GM10847 (cell line): ENCODE measurements around the gene HDAC4.

Experiments
- POLR2A ChIP-seq: IDR thresholded peaks from 2 replicates; pipeline ENCODE4 v1.6.1; 2011; ENCODE audit not compliant: insufficient read length; ENCODE audit errors: extremely low read depth

Gene HDAC4

DNA sequence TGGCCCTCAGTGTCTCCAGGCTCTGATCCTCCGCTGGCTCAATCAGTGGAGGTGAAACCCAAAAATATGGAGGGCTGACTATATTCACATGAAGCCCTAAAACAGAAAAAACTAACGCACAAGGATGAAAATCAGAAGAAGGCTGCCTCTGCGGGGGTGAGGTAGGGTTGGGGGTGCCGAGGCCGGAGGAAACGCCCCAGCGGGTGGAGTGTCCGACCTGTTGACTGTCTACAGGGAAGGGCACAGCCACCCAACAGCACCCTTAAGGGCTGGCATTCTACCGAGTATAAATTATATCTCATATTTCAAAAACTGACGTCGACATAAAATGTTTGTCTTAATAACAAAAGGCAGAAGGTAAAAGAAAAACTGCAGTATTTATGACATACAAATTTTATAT, 223.5 kb downstream of the HDAC4 start:
- TF ChIP-seq POLR2A = no peak

DNA sequence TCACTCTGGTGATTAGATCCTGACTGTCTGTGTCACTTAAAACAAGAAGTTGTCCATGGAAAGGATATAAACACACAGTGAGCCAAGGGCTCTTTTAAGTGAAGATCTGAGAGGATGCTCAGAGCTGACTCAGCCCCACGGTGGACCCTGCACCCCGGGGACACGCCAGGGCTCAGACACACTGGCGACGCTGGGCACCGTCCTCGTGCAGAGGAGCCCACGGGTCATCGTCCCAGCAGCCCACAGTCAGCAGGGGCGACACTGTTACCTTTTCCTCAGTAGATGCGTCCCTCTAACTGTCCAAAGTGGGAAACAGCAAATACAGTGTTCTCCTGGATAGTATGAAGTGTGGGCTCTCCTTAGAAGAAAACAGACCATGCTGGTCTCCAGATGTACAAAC, 225.6 kb downstream of the HDAC4 start:
- no peak for TF ChIP-seq POLR2A

DNA sequence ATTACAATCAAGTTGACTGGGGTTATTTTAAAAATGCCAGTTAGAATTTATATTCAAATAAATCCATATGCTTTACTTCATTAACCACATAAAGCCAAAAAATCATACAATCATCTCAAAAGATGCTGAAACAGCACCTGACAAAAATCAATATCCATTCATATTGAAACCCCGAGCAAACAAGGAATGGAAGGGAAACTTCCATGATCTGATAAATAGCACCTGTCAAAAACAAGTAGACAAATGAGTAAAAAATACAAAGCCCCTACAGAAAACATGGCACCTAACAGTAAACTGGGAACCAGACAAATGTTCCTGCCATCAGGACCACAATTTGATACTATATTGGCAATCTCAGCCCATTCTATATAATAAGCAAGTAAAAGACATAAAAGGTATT, 227.5 kb downstream of the HDAC4 start:
- TF ChIP-seq POLR2A = no peak

DNA sequence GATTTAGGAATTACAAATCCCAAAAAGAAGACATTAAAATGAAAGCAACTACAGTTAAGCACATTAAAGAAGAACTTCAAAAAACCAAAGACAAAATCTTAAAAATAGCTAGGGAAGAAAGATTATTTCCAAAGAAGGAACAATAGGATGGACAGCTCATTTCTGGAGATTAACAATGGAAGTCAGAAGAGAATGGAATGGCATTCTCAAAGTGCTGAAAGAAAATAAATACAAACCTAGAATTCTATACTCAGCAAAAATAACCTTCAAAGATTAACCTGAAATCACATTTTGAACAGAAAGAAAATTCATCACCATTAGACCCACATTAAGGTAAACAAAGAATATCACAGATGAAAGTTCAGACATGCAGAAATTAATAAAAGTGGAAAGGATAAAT, 229.2 kb downstream of the HDAC4 start:
- TF ChIP-seq POLR2A = no peak

DNA sequence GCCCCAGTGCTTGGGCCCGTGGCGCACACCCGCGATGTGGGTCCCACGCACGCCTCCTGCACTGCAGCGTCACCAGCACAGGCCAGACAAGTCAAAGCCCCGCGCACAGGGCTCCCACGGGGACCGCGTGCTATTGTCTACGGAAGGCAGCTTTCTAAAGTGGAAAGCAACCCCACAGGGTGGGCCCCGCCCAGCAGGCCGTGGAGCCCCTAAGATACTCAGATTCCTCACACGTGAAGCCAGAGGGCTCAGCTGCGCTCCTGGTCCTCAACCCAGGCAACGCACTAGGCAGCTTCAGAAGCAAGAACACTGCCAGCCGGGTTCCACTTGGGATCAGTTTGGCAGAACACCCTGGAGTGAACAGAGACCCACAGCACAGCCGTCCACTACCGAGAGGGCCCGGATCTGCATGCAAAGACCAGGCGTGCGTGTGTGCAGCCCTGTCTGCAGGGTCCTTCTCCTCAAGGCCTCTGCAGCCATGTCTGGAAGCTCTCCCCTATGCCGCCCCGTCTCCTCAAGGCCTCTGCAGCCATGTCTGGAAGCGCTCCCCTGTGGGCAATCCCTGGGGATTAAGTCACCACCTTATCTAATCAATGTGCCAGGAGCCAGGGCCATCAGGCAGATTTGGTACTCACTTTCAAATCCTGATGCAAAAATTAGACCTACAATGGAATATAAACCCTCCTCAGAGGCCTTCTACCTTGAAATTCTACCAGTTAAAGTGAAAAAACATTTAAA, 231.3 kb downstream of the HDAC4 start:
- no peak for TF ChIP-seq POLR2A

DNA sequence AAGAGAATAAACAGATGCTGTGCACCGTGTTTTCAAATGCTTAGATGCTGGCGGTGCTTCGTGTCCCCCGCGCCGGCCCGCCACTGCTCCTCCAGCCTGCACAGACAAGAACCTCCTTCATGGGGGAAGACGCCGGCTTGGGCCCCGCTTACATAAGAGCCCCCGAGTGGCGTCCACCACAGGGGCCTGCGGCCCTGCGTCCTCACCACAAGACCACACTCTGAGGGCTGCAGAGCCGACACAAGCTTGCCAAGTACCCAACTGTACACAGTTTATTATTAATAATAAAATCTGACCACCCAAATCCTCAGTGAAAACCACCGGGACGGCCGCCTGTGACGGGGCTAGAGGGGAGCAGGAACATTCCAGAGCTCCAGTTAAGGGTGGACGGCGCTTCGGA, 232.2 kb downstream of the HDAC4 start:
- TF ChIP-seq POLR2A = no peak

DNA sequence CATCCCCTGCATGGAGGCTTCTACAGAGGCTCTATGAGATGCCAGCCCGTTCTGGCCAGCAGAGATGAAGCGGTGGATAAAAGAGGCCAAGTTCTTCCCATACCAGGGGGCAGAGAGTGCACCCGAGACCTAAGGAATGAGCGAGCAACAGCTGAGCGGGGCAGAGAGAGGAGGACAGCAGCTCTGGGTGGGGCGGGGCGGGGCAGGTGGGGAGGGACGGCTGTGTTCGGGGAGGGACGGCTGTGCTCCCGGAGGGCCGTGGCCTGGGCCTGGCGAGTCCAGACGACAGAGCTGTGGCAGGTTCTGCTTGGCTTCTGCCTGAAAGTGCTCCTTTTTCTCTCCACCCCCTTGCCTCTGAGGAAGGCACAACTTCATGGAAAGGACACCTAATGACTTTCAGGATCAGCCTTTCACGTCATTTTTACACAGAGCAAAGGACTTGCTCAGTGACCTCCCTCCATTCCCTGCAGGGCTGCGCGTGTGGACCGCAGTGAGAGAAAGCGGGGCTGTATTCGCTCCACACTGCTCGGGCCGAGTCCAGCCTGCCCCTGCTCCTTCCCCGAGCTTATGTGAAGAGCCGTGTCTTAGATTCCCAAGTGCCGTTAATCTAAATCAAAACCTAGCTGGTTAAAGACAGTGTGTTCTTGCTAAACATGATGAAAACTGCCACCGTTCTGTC, 232.9 kb downstream of the HDAC4 start:
- TF ChIP-seq POLR2A = no peak

DNA sequence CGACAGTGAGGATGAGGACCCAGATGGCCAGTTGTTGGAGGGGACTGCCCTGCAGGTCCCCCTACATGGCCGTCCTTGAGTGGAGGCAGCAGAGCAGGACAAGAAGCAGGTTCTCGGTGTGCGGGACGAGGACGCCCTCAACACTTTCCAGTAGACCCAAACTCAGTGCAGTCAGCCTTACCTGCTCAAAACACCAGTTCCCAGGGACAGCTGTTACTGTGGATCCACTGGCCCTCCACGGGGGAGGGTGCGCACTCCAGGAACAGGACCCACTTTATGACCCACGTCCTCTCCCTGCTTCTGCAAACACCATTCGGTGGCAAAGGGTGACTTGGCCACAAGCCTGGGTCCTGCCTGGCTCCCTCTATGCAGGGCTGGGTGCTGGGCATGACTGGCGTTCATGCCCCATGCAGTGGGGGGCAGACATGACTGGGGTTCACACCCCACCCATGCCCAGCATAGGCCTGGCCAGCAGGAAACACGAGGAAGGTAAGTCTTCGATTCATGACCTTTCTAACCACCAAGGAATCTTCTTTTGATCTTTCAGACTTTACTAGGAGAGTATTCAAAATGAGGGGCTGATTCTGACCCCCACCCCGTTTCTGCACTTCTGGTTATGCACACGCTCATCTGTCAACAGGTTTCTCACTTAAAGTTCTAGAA, 233.7 kb downstream of the HDAC4 start:
- no peak for TF ChIP-seq POLR2A

DNA sequence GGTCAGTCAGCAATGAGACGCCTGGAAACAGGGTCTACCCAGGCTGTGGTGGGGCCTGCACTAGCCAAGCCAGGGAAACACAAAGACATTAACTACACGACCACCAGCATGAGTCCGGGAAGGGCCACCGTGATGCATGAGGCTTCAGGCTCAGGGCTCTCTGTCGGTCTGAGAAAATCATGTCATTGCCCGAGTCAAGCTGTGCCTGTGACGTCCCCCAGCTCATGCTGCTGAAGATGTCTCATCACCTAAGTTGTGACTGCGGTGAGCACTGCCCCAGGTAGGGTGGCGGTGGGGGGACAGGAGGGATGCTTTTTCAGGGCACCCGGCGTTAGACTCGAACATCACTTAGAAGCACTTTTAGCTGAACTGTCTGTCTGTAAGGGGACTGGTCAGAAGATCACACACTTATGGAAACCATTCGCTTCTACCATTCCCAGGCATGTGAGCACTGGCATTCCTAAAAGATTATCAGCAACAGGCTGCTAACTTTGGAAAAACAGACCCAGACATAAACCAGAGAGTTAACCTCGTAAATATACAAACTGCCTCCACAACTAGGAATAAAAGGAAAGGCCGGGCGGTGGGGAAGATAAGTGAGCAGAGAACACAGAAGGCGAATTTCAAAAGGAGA, 234.5 kb downstream of the HDAC4 start:
- no peak for TF ChIP-seq POLR2A

DNA sequence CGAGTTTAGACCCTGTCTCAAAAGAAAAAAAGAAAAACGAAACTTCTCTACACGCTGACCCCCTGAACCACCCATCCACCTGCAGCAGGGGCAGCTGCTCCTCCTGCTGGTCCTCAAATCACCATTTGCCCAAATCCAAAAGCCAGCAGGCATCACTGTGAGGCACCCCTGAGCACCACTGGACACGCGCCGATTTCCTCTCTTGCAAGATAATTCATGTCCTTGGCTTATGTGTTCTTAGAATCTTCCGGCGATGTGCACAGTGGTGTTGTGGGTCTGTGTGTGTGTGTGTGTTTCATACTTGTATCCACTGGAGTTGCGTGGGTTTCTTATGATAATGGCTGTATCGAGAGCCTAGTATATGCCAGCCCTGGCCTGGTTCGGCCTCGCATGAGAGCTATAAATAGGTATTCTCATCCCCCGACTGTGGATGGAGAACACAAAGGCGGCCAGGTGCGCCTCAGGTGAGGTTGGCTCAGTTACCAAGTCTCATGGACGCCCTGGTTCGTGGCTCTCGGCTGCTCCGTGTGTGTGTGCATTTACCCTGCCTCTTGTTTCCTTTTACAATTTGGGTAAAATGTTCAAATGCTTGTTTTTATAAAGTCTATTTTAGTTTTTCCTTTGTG, 235.5 kb downstream of the HDAC4 start:
- no peak for TF ChIP-seq POLR2A

DNA sequence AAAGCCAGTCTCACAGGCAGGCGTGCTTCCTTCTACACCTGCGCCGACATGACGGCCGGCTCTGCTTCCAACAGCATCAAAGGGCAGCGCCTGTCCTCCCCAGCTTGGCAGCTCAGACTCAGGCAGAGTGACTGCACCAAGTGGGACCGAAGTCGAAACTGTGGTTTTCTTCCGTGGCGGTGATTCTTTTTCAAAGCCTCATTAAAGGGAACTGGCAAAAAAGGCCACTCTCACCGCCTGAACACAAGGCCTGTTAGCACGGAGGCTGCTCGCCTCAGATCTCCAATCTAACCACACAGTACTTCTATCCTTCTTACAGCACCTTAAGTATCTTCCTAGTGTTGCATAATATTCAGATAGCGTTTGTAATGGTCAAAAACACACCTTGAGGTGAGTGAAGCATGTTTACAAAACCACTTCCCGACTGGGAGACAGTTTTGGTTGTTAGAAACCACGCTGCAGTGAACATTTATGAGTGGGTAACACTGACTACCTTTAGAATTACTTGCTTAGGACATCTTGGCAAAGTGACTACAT, 236.4 kb downstream of the HDAC4 start:
- TF ChIP-seq POLR2A = no peak

DNA sequence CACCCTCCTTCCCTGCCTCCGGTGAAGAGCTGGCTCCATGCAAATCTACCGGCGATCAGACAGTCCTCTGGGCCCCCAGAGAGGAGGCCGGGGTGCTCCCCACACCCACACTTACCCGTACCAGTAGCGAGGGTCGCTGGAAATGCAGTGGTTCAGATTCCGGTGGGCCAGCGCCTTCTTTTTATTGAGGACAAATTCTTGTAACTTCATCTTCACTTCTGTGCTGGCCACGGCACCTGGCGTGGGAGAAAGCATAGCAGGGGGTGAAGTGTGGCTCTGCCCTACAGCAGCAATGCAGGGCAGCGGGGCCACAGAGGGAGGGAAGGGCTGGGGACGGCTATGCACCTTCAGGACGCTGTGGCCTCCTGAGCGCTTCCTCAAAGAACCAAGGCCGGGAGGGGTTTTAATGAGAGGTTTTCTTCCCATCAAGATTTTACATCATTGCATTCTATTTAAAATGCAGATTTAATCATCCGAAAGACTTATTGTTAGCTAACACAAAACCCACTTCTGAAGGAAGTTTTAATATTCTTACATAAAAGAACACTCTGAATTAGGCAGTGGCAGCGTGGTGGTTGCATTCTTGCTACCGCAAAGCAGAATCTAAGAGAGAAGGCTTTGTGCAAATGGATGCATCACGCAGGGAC, 237.0 kb downstream of the HDAC4 start:
- no peak for TF ChIP-seq POLR2A

DNA sequence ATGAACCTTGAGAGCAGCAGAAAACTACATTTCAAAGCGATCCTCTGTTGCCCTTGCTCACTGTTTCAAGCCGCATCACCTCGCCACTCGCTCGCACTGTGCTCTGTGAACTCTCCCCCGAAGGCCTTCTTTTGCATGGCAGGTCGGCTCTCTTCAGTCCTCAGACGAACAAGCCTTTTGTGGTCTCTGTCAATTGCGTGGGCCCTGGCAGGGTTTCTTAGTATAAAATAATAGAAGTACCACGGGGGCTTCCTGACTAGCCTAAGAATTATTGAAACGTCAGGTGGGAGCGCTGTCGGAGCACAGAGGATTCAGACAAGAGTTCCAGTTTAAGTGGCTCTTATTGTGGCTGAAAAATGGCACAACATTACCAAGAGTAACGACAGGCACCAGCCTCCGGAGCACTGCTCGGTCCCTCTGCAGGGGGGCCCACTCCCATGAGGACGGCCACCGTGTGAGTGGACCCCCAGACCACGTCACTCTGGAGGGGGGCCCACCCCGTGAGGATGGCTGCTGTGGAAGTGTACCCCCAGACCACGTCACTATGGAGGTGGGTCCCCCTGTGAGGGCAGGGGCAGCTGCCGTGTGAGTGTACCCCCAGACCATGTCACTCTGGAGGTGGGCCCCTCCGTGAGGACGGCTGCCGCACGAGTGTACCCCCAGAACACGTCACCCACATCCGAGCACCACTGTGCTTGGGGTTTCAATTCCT, 237.7 kb downstream of the HDAC4 start:
- TF ChIP-seq POLR2A = no peak
